Ectodermal cell (in vitro differentiated cells): ENCODE measurements around the gene HCCS.

Experiments
- H3K27ac ChIP-seq: 2 replicates; pipeline ENCODE4 v1.7.0; 2013; ENCODE audit warnings: mild to moderate bottlenecking, low read depth, low read length; ENCODE audit not compliant: insufficient read depth, poor library complexity, severe bottlenecking
- H3K27me3 ChIP-seq: 2 replicates; pipeline ENCODE4 v1.7.0; 2013; ENCODE audit warnings: mild to moderate bottlenecking, low read length; ENCODE audit not compliant: insufficient read depth, control insufficient read depth, poor library complexity, severe bottlenecking
- H3K36me3 ChIP-seq: one replicate; pipeline ENCODE4 v1.7.0; 2013; ENCODE audit warnings: low read length; ENCODE audit not compliant: control insufficient read depth, insufficient read depth
- H3K4me1 ChIP-seq: one replicate; pipeline ENCODE4 v1.7.0; 2013; ENCODE audit warnings: low read length; ENCODE audit not compliant: control insufficient read depth, insufficient read depth
- H3K4me3 ChIP-seq: 2 replicates; pipeline ENCODE4 v1.7.0; 2013; ENCODE audit warnings: low read depth, low read length, control low read depth; ENCODE audit not compliant: insufficient read depth
- H3K9me3 ChIP-seq: 2 replicates; pipeline ENCODE4 v1.7.0; 2013; ENCODE audit warnings: mild to moderate bottlenecking, low read length, moderate library complexity; ENCODE audit not compliant: control insufficient read depth
- WGBS, 2 experiments: methylation state at CpG; one replicate each; pipeline ENCODE4 v1.1.7; 2013; ENCODE audit warnings: missing lambda C conversion rate in 2 of 2; 5-methylcytosine and 5-hydroxymethylcytosine counted together

HCCS gene

GRCh38 chrX:11143931-11144678 lies 33.0 kb downstream of the HCCS start:
- Histone ChIP-seq H3K4me1 (no peaks in the 10 kb centered on the region), H3K9me3 (no peaks in the 10 kb centered on the region), H3K36me3 (no peaks in the 10 kb centered on the region), H3K27ac (no peak overlapping the region), H3K27me3 (no peaks in the 10 kb centered on the region), H3K4me3 (no peak overlapping the region)
- 46 to 48% methylated on average over 20 of the region's 20 CpGs for WGBS, 2 experiments

DNA sequence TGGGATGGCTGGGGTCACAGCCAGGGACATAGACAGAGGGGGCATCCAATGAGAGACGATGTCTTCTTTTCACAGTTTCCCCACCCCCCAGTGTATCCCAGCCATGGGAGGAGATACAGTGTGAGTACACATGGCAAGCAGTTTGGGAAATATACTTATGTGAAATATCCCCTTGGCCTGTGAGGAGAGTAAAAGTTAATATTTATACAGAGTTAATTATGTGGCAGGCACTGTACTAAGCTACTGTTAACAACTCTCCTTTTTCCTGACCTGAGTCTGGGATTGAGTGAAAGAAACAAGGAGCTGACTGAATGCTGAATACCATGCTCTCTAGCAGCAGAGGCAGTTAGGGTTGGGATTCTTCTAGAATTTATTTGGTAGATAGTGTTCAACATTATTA lies 35.3 kb downstream of the HCCS start:
- no CpG with 5 or more reads among the region's 1 CpG for WGBS, 2 experiments
- H3K36me3 ChIP-seq = no peaks in the 10 kb centered on the region
- H3K9me3 ChIP-seq = no peaks in the 10 kb centered on the region
- no peak overlapping the region for H3K4me3 ChIP-seq
- H3K4me1 ChIP-seq = no peaks in the 10 kb centered on the region
- no peak overlapping the region for H3K27ac ChIP-seq
- H3K27me3 ChIP-seq = no peaks in the 10 kb centered on the region

- Histone ChIP-seq H3K27ac (no peak overlapping the region), H3K4me3 (no peak overlapping the region), H3K4me1 (no peaks in the 10 kb centered on the region), H3K27me3 (no peaks in the 10 kb centered on the region), H3K36me3 (no peaks in the 10 kb centered on the region), H3K9me3 (no peaks in the 10 kb centered on the region)
- 95% methylated on average over 7 of the region's 7 CpGs for WGBS, 2 experiments
These were observed 37.3 kb downstream of the HCCS start for GRCh38 chrX:11148401-11148800.

- Histone ChIP-seq H3K36me3 (no peaks in the 10 kb centered on the region), H3K27me3 (no peaks in the 10 kb centered on the region), H3K4me3 (no peak overlapping the region), H3K27ac (no peak overlapping the region), H3K4me1 (no peaks in the 10 kb centered on the region), H3K9me3 (no peaks in the 10 kb centered on the region)
- WGBS, 2 experiments = 83 to 91% methylated on average over 3 of the region's 4 CpGs
These were observed 40.8 kb downstream of the HCCS start for GRCh38 chrX:11151799-11152559.

- Histone ChIP-seq H3K4me1 (no peaks in the 10 kb centered on the region), H3K9me3 (no peaks in the 10 kb centered on the region), H3K4me3 (no peak overlapping the region), H3K36me3 (no peaks in the 10 kb centered on the region), H3K27me3 (no peaks in the 10 kb centered on the region), H3K27ac (no peak overlapping the region)
- WGBS, 2 experiments = 91 to 100% methylated on average over 1 of the region's 1 CpG
These were observed 48.0 kb downstream of the HCCS start for GRCh38 chrX:11159149-11159548.

DNA sequence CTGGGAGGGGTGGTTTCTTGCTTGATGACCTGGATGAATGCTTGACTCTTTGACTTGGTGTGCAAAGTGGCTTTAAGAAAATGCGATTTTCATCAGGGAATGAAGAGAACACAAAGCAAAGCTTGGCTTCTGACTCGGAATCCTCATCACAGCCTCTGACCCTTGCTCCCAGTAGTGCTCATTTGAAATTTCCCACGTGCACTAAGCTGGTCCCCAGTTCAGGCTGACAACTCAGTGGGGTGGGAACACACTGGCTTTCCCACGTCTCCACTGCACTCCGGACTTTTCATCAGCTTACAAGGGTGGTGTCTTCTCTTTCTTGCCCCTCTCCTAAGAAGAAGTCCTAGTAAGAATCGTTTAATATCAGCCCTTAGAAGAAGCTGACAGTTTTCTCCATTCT lies 53.3 kb downstream of the HCCS start:
- Histone ChIP-seq H3K27ac (no peak overlapping the region), H3K4me3 (no peak overlapping the region), H3K27me3 (no peaks in the 10 kb centered on the region), H3K9me3 (no peaks in the 10 kb centered on the region), H3K36me3 (no peaks in the 10 kb centered on the region), H3K4me1 (no peaks in the 10 kb centered on the region)
- WGBS, 2 experiments = 87 to 91% methylated on average over 6 of the region's 6 CpGs

DNA sequence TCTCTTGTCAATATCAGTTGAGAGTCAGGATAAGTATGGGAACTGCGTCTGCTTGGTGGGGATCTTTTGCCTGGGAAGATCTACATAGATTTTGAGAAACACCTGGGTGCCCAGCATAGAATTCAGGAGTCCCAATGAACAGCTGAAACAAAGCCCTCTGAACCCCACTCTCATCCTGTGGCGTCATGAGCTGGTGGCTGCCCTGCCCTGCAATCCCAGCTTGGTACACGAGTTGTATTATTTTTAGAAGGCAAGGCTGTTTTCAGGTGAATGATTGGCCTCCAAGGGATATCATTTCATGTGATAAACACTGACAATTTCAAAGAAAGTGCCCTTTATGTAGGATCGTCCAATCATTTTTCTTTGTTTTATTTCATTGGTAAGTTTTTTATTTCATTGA lies 60.8 kb downstream of the HCCS start:
- WGBS, 2 experiments = 83 to 100% methylated on average over 3 of the region's 4 CpGs
- no peaks in the 10 kb centered on the region for H3K9me3 ChIP-seq
- H3K36me3 ChIP-seq = no peaks in the 10 kb centered on the region
- H3K27me3 ChIP-seq = no peaks in the 10 kb centered on the region
- H3K4me1 ChIP-seq = no peaks in the 10 kb centered on the region
- no peak overlapping the region for H3K27ac ChIP-seq
- no peak overlapping the region for H3K4me3 ChIP-seq

DNA sequence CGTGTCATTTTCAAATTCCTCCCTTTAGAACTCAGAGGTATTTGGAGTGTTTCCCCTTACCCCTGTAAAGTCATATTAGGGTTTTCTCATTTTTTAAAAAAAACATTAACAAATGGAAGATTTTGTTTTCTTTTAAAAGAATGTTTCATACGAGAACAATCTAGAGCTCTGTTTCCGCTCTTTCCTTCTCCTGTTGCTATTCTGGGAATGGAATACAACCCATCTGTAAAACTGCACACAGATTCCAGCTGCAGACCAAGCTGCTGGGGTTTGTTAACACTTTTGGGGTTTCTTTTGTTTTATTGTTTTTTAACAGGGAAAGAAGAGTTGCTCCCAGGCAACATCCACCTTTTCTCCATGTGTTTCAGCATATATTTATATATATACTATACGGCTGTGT lies 61.3 kb downstream of the HCCS start:
- Histone ChIP-seq H3K4me3 (no peak overlapping the region), H3K36me3 (no peaks in the 10 kb centered on the region), H3K27ac (no peak overlapping the region), H3K27me3 (no peaks in the 10 kb centered on the region), H3K4me1 (no peaks in the 10 kb centered on the region), H3K9me3 (no peaks in the 10 kb centered on the region)
- WGBS, 2 experiments = 97 to 100% methylated on average over 2 to 4 of the region's 4 CpGs
